Testis (tissue), 2 donors: Measurements from ENCODE around the gene LAMB2.

ENCODE experiments used
- CTCF ChIP-seq, 3 experiments: fragments of 450-650 bp in 2 of 3; fragments of 200-600 bp in 1 of 3; sonication (generic) in 1 of 3; IDR thresholded peaks; one replicate each; pipeline ENCODE4 v1.5.1; 2016 to 2019; ENCODE audit warnings: antibody characterized with exemption in 3 of 3, mild to moderate bottlenecking in 2 of 3, moderate library complexity in 1 of 3
- POLR2A ChIP-seq: fragments of 450-650 bp; IDR thresholded peaks from one replicate; pipeline ENCODE4 v1.6.1; 2017; ENCODE audit warnings: antibody characterized with exemption, mild to moderate bottlenecking, moderate library complexity

- TF ChIP-seq CTCF (IDR thresholded peaks at IDR 0.05) (no peak), POLR2A (no peak)
These were observed 8.6 kb downstream of the LAMB2 start for GRCh38 chr3:49124203-49124602.
